ENCODE data around the gene PCDHA8. TPM values are rescaled to one million over a fixed set of nuclear protein-coding genes. Genes with fewer than 3 reads are reported as not detected.

The PCDHA8 gene
- total and polyA plus RNA-seq, 2 of the 8 experiments (the other 6 are each of a cell fraction or from before 2014, with no cell fraction given): 0.14 to 0.52 TPM

- Histone ChIP-seq H2AK5ac (ENCODE audit: low read depth, low read length) (no peak overlapping the region), H3K18ac (ENCODE audit: extremely low read depth, low read length) (no peak overlapping the region), H3K4me2 (ENCODE audit: insufficient read depth in 1 of 2, low read depth in 2 of 2, low read length in 2 of 2) (no peak overlapping the region), H2BK120ac (replicated peaks; ENCODE audit: low read depth, low read length) (no peak overlapping the region), H2BK20ac (ENCODE audit: low read length) (no peak overlapping the region), H3K27me3 (replicated peaks in 1 of 4; ENCODE audit: control insufficient read depth in 3 of 4, extremely low read depth in 1 of 4, insufficient read depth in 3 of 4, low read length in 3 of 4) (no peaks in the 10 kb centered on the region), H3K23me2 (ENCODE audit: low read depth, low read length) (no peaks in the 10 kb centered on the region), H3K23ac (ENCODE audit: insufficient read length) (no peak overlapping the region), H3K79me2 (ENCODE audit: control insufficient read depth in 1 of 2, insufficient read depth in 2 of 2, low read length in 2 of 2) (no peaks in the 10 kb centered on the region), H2BK5ac (ENCODE audit: low read depth, low read length) (no peak overlapping the region), H3K14ac (ENCODE audit: insufficient read length) (no peak overlapping the region), H3K9me3 (ENCODE audit: insufficient read depth in 2 of 2, low read depth in 1 of 2, low read length in 1 of 2) (peaks cover 0 to 21% of the 10 kb centered on the region in 2 experiments; a peak in 2 of 4 replicates), H2BK15ac (ENCODE audit: low read length) (no peak overlapping the region), H3K27ac (ENCODE audit: low read depth, low read length) (no peak overlapping the region), H4K5ac (ENCODE audit: insufficient read length, low read depth, low read length) (no peak overlapping the region), H4K91ac (replicated peaks; ENCODE audit: insufficient read length, low read length) (no peak overlapping the region), H3K4me1 (replicated peaks in 1 of 4; ENCODE audit: control insufficient read depth in 3 of 4, insufficient read depth in 4 of 4, low read length in 3 of 4) (no peaks in the 10 kb centered on the region), H2BK12ac (ENCODE audit: low read depth, low read length) (no peak overlapping the region), H3K56ac (replicated peaks; ENCODE audit: insufficient read length, low read depth, low read length) (no peak overlapping the region), H2AFZ (ENCODE audit: low read length) (no peak overlapping the region), H4K20me1 (replicated peaks in 1 of 2; ENCODE audit: control insufficient read depth in 1 of 2, insufficient read depth in 2 of 2, low read length in 2 of 2) (no peaks in the 10 kb centered on the region), H3K36me3 (ENCODE audit: control insufficient read depth in 2 of 4, insufficient read depth in 4 of 4, low read length in 3 of 4) (peaks cover 0 to 16% (median 0%) of the 10 kb centered on the region in 4 experiments; a peak in 3 of 8 replicates), H3K79me1 (ENCODE audit: low read depth, low read length) (no peaks in the 10 kb centered on the region), H3K4me3 (ENCODE audit: extremely low read depth in 1 of 4, insufficient read depth in 2 of 4, low read depth in 3 of 4, low read length in 4 of 4) (no peak overlapping the region), H4K8ac (ENCODE audit: extremely low read depth, insufficient read depth, low read length) (no peak overlapping the region), H3K4ac (replicated peaks; ENCODE audit: insufficient read length, low read depth, low read length) (no peak overlapping the region), H3K9ac (replicated peaks in 1 of 4; ENCODE audit: extremely low read depth in 1 of 4, low read depth in 3 of 4, low read length in 3 of 4) (no peak overlapping the region)
- DNase-seq (ENCODE audit: low read depth in 1 of 2, low spot score in 2 of 2) (no peak), FAIRE-seq (no peak)
- 93% methylated on average over 36 of the region's 53 CpGs; no CpG with 5 or more reads in 1 of the 2 experiments for WGBS, 2 experiments (ENCODE audit: extremely low coverage in 1 of 2, insufficient coverage in 1 of 2, insufficient read length in 1 of 2, insufficient replicate concordance in 2 of 2, low coverage in 1 of 2, low lambda C conversion rate in 2 of 2, missing lambda C conversion rate in 1 of 2)
- ChIA-PET POLR2A (ENCODE audit: partially characterized antibody) (no interaction called here), CTCF (ENCODE audit: partially characterized antibody) (interaction anchor here (1.0 to 1.6 kb wide), 3 partner anchors 8 to 14 kb away, joined by 3 to 4 read pairs (median 3); no protein-coding TSS in a partner anchor)
- TF ChIP-seq ZNF274 (IDR thresholded peaks at IDR 0.05; ENCODE audit: borderline replicate concordance, extremely low read depth, low read length) (no peak), EP300 (IDR thresholded peaks at IDR 0.05; ENCODE audit: borderline replicate concordance in 1 of 2, low read depth in 2 of 2, low read length in 2 of 2) (no peak), EGR1 (IDR thresholded peaks at IDR 0.05; ENCODE audit: borderline replicate concordance, low read depth, low read length) (no peak), GABPA (IDR thresholded peaks at IDR 0.05; ENCODE audit: borderline replicate concordance, insufficient read depth, low read length) (no peak), SAP30 (IDR thresholded peaks at IDR 0.05; ENCODE audit: insufficient read depth, insufficient replicate concordance, low read length) (no peak)
Observed at GRCh38 chr5:140802781-140803271, 38.2 kb upstream of the PCDHA8 start.
